Activated T-cell treated with anti-CD3 and anti-CD28 coated beads for 4 hours (primary cell): ENCODE measurements around the gene PPP5C.
"Not testable (repeated sequence)": the region's sequence is repeated elsewhere in the genome, so short reads cannot be mapped to it uniquely, and the experiment has no call there.

Source experiments
- DNase-seq: peaks from one replicate; pipeline ENCODE4 v3.0.0-alpha.2; 2020

Gene PPP5C

GRCh38 chr19:46386996-46387712 is 40.3 kb downstream of the PPP5C start:
- no peak for DNase-seq

GRCh38 chr19:46387713-46388130 is 40.8 kb downstream of the PPP5C start:
- no peak for DNase-seq

GRCh38 chr19:46388311-46389095 is 41.6 kb downstream of the PPP5C start:
- DNase-seq: no peak

- no peak for DNase-seq
These were observed 43.4 kb downstream of the PPP5C start for GRCh38 chr19:46390121-46390858.

- no peak for DNase-seq
These were observed 44.0 kb downstream of the PPP5C start for GRCh38 chr19:46390866-46391265.

GRCh38 chr19:46391296-46392251 is 44.7 kb downstream of the PPP5C start:
- no peak for DNase-seq

GRCh38 chr19:46392252-46392801 is 45.4 kb downstream of the PPP5C start:
- no peak for DNase-seq

GRCh38 chr19:46392837-46393236 is 46.0 kb downstream of the PPP5C start:
- no peak for DNase-seq

GRCh38 chr19:46393456-46394401 is 46.8 kb downstream of the PPP5C start:
- DNase-seq: no peak

- no peak for DNase-seq
These were observed 47.5 kb downstream of the PPP5C start for GRCh38 chr19:46394402-46394797.

GRCh38 chr19:46397801-46398479 is 51.1 kb downstream of the PPP5C start:
- DNase-seq: not testable (repeated sequence)

GRCh38 chr19:46402725-46403124 is 55.8 kb downstream of the PPP5C start:
- no peak for DNase-seq

GRCh38 chr19:46404055-46404752 is 57.3 kb downstream of the PPP5C start:
- DNase-seq: no peak

GRCh38 chr19:46404753-46405468 is 58.0 kb downstream of the PPP5C start:
- DNase-seq: no peak

GRCh38 chr19:46406976-46407375 is 60.1 kb downstream of the PPP5C start:
- DNase-seq: no peak

GRCh38 chr19:46407856-46408663 is 61.2 kb downstream of the PPP5C start:
- DNase-seq: no peak

GRCh38 chr19:46408664-46409039 is 61.8 kb downstream of the PPP5C start:
- no peak for DNase-seq

GRCh38 chr19:46409191-46409590 is 62.3 kb downstream of the PPP5C start:
- DNase-seq: no peak
